HT1080 (cell line): ENCODE measurements around the gene PHLDA3. TPM values are rescaled to one million over a fixed set of nuclear protein-coding genes. Genes with fewer than 3 reads are reported as not detected.

ENCODE experiments used
- DNase-seq: peaks from one replicate; pipeline ENCODE4 v3.0.0-alpha.2; 2015; ENCODE audit warnings: low read depth
- total RNA-seq: library from RNA; depleted of rRNA; stranded (reverse); fragments of >200 nt; shearing (Covaris generic); gene quantifications from 2 replicates; pipeline ENCODE4 v1.2.3, GENCODE V29; 2014; rRNA removed

Gene PHLDA3
- total RNA-seq, 1 experiment from 2014 or later = 111 TPM

DNA sequence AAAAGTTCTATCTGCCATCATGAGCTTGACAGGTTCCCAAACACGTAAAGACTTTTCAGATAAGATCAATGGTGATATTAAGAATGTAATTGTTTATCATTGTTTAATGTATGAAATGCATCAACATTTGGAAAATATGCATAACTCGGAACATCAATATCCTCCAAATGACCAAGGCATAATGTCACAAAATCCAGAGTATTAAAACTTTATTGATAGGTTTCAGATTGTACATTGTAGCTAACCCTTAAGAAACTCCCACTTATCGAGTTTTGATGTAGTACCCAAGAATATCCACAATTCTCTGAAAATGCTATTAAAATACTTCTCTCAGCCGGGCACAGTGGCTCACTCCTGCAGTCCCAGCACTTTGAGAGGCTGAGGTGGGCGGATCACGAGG, 35.4 kb downstream of the PHLDA3 start:
- no peak for DNase-seq

DNA sequence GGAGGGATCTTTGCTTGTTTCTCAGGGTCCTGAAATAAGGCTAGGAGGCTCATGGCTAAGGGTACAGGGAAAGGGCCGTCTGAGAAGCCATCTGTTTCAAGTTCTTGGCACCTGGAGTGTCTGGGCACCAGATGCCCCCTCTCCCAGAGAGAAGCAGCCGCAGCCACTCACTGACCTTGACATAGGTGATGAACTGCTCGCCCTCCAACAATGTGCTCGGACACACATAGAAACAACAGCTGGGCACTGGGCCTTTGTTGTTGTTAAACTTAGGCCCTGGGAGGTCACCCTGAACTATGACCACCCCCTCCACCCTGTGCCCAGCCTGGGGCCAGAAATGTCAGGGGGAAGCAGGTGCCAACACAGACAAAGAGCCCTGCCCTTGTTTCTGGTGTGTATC, 38.2 kb downstream of the PHLDA3 start:
- no peak for DNase-seq

DNA sequence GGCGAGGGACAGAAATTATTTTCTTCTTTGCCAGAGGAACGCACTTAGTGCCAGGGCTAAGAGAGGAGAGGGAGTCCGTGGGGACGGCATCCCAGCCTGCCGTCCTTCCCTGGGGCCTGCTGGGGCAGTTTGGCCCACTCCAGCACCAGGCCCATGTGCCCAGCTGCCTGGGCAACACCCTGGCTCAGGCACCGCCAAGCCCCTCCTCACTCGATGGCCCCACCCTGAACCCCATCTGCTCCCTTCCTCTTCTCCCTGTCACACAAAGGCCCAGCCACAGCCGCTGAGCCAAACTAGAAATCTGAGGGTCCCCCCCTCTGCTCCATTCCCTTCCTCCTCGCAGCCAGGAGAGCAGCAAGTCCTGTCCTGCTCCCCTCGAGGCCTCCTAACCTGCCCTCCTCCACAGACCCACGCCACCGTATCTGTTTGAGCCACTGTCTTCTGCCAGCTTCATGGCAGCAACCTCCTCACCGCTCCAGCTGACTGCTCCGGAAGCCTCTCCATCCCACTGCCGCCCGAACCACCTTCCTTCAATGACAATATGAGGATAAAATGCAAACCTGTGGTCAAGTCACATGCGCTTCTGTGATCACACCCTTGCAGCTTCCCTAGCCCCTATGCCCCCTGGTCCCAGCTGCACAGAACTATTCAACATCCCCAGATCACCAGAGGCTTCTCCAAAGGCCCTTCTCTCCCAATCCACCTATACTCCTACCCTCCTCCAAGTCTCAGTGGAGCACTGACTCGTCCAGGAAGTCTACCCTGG, 39.1 kb downstream of the PHLDA3 start:
- no peak for DNase-seq

DNA sequence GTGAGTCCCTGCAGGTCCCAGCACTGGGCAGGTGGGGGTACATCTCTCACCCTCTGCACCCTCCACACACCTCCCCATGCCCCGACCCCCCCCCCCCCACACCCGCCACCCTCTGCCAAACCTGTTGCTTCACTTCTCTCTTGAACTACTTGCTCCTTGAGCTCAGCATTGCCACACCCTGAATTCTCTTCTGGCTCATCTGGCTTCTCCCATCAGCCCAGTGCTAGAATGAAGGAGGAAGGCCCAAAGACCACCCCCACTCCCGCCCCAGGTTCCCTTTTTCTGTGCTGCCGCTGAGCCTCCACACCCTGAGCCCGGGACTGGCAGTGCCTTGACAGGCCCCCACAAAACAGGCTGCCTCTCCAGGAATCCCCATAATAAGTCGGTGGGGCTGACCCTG, 41.0 kb downstream of the PHLDA3 start:
- no peak for DNase-seq

DNA sequence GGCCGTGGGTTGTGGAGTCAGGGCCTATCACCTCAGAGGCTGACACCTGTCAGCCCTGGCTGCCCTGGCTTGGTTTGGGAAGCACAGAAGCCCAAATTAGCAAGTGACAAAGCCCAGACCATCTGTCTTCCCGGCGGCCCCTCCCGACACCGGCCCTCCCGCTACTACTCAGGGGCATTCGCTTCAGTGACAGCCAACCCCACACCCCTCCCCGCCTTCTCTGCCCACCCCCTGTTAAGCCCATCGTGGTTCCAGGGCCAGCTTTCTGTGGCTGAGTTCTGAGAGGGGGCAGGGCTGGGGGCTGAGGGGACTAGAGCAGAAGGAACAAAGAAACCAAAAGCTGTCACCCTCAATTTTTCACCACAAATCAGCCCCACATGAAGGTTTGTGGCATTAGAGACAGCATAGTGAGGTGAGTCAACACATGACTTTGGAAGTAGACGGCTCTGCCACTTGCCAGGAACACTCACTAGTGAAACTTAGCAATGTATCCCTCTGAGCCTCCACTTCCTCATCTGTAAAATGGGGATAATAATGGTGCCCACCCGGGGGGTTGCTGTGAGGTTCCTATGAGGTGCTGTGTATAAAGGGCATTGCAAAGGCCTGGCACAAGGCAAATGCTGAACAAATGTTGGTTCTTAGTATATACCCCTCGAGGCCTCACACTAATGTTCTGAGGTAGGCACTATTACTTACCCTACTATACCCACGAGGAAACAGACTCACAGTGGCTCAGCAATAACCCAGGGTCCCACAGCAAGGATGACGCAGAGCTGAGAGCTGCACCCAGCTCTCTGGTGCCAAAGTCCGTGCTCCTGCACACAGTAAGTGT, 42.3 kb downstream of the PHLDA3 start:
- no peak for DNase-seq

- no peak for DNase-seq
Observed at GRCh38 chr1:201424146-201424545, 44.8 kb downstream of the PHLDA3 start.

DNA sequence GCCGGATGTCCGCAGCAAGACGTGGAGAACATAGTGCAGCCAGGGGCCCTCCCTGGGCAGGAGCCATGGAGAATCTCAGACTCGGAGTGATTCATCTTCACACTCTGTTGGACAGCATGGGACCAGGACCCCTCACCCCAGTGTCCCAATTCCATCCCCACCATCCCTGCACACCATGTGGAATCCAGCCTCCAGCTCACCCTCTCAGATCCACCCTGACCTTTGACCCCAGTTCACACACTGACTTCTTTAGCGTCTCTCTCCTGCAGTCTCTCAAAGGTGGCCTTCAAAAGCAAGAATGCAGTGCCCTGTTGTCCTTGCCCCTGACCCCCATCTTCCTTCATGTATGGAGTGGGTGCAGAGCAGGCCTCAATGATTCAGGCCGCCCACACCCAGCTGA, 45.3 kb downstream of the PHLDA3 start:
- no peak for DNase-seq

- no peak for DNase-seq
Observed at GRCh38 chr1:201422436-201423030, 46.5 kb downstream of the PHLDA3 start.

GRCh38 chr1:201422026-201422425, 47.0 kb downstream of the PHLDA3 start:
- DNase-seq = no peak

DNA sequence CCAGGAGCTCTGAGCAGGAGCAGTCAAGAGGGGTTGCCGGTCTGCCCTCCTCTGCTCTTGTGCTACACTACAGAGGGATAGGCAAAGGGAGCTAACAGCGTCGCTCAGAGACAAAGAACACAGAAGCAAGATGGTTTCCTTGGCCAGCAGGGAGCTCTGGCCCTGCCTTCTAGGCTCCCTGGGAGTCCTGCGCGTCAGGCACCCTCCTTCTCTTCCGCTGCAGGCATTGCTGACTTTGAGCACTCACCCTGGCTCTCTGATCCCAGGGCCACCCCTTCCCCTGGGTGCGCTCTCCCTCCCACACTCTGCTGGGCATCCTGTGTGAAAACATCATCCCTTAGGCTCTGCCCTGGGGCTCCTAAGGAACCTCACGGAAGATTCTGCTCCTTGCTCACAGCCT, 47.9 kb downstream of the PHLDA3 start:
- no peak for DNase-seq

GRCh38 chr1:201420608-201421002, 48.4 kb downstream of the PHLDA3 start:
- no peak for DNase-seq

- DNase-seq = no peak
Observed at GRCh38 chr1:201419746-201420607, 49.0 kb downstream of the PHLDA3 start.

DNA sequence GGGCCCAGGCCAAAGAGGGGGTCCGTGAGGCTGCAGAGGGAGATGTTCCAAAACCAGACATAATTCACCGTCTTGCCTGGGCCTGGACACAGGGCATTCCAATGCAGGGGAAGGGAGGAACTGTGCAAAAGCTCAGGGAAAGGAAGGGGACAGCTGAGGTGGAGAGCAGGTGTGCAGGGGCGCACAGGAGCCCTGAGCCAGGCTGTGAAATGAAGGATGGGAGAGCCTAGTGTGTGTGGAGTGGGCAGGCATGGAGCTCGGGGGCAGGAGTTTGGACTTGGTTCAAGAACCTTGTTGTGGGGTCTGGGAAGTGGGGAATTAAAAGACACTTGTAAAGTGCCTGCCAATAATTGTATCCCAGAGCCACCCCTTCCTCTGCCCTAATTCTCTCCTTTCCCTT, 49.7 kb downstream of the PHLDA3 start:
- DNase-seq = no peak

DNA sequence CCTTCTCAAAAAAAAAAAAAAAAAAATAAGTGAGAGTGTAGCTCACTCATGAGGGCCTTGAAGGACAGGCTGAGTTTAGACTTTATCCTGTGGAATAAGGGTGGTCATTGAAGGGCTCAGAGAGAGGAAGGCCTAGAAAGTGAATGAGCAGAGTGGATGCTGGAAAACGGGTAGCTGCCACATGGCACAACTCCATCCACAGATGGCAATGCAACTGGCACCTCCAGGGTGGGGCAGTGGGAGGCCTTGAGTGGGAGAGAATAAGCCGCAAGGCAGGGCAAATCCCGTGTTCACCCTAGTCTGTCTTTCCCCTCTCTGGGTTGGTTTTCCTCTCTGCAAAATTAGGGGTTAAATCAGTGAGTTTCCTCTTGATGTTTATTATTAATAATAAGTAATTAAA, 50.5 kb downstream of the PHLDA3 start:
- DNase-seq = no peak

Other genes with a start within 250 kb of the PHLDA3 start
- gene PKP1, start 185.7 kb downstream of the PHLDA3 start, total RNA-seq = not detected in 2 replicates
- gene TNNT2, start 91.5 kb downstream of the PHLDA3 start, total RNA-seq = not detected in 2 replicates
- not detected in 2 replicates for gene LAD1, start 69.9 kb downstream of the PHLDA3 start, total RNA-seq
- not detected in 2 replicates for gene TNNI1, start 47.5 kb downstream of the PHLDA3 start, total RNA-seq
- gene CSRP1, start 37.9 kb upstream of the PHLDA3 start, total RNA-seq = 516 and 694 TPM in 2 replicates
- gene NAV1, start 69.9 kb upstream of the PHLDA3 start, total RNA-seq = 24.2 and 40.6 TPM in 2 replicates